ACHN (cell line): ENCODE results near the gene FMNL1.
"Not testable (repeated sequence)": the region's sequence is repeated elsewhere in the genome, so short reads cannot be mapped to it uniquely, and the experiment has no call there.

Experiments used
- DNase-seq: peaks from one replicate; pipeline ENCODE4 v3.0.0-alpha.2; 2015
- in situ Hi-C: cut with HindIII; loops from 2 replicates; pipeline ENCODE4 v1.10.0; 2017; ENCODE audit warnings: low sequenced_read_pairs, low pct_ligation_motif_present, low pct_unique_long_range_greater_than_20kb

The FMNL1 gene, protein sequence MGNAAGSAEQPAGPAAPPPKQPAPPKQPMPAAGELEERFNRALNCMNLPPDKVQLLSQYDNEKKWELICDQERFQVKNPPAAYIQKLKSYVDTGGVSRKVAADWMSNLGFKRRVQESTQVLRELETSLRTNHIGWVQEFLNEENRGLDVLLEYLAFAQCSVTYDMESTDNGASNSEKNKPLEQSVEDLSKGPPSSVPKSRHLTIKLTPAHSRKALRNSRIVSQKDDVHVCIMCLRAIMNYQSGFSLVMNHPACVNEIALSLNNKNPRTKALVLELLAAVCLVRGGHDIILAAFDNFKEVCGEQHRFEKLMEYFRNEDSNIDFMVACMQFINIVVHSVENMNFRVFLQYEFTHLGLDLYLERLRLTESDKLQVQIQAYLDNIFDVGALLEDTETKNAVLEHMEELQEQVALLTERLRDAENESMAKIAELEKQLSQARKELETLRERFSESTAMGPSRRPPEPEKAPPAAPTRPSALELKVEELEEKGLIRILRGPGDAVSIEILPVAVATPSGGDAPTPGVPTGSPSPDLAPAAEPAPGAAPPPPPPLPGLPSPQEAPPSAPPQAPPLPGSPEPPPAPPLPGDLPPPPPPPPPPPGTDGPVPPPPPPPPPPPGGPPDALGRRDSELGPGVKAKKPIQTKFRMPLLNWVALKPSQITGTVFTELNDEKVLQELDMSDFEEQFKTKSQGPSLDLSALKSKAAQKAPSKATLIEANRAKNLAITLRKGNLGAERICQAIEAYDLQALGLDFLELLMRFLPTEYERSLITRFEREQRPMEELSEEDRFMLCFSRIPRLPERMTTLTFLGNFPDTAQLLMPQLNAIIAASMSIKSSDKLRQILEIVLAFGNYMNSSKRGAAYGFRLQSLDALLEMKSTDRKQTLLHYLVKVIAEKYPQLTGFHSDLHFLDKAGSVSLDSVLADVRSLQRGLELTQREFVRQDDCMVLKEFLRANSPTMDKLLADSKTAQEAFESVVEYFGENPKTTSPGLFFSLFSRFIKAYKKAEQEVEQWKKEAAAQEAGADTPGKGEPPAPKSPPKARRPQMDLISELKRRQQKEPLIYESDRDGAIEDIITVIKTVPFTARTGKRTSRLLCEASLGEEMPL

DNA sequence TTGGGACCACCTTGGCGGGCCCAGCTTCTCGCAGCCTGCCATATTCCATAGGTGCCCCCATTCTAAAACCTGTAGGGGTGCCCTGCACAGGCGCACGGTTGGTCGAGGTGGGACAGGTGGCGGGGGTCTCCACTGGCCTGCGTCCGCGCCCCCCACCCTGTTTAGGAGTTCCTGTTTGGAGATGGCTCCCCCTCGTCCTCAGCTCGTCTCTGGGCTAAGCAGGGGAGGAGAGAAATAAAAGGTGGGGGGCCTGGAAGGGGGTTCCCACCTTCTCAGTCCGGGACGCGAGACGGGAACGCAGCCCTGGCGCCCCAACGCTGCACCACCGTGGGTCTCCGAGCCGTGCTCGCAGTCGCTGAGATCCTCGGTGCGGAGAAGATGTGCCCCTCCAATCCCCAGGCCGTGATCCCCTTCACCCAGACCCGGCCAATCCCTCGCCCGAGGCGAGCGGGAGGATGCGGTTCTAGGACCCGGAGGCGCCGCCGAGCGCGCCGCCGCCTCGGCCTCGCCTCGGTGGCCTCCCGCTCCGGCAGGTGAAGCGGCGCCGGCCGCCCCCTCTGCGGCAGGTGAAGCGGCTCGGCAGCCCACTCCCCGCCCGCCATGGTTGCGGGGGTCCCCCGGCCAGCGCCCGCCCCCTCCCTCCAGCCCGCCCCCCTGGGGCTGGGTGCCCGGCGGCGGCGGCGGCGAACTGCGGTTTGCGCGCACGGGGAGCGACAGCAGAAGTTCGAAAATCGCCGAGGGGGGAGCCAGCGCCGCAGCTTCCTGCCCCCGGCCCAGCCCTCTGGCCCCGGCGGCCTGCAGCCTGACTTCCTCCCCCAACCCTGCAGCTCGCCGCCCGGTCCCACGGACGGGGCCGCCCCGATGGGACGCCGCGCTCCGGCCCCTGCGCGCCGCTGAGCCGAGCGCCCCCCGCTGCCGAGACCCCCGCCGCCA, at the start of gene FMNL1:
FMNL1 (plus strand) TSS at position 805 of the 933 bp plus-strand sequence. CDS start 240 bp downstream, outside the sequence.
- in situ Hi-C loops, result no loop called here
- DNase-seq, result peak; percentile 39

DNA sequence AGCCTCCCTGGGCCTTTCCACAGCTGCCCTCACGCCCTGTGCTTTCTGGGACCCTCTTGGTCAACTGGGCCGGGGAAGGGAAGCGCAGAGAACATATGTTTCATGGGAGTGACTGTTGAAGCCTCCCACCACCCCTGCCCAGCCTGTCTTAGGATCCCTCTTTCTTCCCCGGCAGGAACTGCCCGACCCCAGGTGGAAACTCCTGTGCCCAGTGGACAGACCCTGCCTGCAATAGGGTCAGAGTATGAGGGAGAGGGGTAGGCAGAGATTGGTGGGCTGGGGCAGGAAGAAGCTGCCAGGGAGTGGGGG, 49.5 kb upstream of the FMNL1 start:
- in situ Hi-C loops, result no loop called here
- no peak for DNase-seq

DNA sequence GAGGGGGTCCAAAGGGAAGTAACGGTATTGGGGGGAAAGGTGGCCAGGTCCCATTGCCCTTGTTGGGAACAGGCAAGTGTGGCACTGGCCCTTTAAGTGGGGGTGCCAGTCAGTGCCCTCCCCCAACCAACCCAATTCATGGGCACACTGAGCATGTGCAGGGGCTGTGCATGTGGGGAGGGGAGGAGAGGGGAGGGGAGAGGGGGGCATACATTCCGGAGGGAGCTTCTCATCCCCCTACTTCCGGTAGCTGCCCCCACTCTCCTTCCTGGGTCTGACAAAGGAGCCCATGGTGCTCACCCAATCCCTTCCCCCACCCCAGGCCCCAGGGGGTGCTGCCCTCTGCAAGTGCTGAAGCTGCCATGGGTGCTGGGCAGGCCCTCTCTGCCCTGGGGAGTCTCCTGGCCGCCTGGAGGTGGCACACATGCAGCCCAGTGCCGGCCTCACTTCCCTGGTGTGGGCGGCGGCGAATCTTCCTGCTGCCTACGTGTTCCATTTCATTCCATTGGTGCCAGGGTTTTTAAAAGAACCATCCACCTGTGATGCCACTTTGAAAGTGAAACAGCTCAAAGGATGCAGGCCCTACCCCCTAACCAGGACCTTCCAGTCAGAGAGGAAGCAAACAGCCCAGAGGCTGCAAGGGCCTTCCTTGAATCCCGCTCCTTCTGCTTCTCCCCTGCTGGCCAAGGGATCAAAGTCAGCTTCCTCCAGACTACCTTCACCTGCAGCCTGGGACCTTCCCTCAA, 49.0 kb upstream of the FMNL1 start:
- in situ Hi-C loops, result no loop called here
- peak; percentile 97 for DNase-seq

DNA sequence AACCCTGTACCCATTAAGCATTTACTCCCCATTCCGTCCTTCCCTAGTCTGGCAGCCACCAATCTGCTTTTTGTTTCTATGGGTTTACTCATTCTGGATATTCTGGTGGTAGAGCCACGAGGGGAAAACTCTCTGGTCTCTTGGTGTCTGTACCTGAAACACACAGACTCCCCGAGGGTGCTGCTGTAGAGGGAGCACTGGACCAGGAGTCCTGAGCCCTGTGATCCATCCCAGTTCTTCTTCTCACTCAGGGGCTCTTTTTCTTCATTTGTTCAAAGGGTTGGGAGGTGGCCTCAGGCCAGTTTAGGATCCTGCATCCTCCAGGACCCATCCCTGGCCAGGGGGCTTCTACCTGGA, 45.9 kb upstream of the FMNL1 start:
- no peak for DNase-seq
- in situ Hi-C loops, result no loop called here

DNA sequence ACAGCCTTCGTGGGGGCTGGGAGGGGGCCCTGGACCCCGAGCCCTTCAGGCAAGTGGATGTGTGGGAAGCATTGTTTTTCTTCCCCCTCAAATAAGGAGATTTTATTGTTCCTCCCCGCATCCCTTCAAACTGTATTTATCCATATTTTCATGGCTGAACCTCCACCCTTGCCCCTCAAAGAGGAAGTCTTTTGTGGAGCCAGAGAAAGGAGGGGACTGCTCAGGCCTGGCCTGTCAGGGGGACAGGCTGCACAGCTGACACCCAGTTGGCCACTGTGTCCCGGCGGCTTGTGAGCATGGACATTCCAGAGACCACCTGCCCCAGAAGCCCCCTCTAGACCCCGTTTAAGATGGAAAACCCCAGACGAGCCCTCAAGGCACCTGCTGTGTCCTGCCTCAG, 44.1 kb upstream of the FMNL1 start:
- DNase-seq, result no peak
- in situ Hi-C loops, result no loop called here

DNA sequence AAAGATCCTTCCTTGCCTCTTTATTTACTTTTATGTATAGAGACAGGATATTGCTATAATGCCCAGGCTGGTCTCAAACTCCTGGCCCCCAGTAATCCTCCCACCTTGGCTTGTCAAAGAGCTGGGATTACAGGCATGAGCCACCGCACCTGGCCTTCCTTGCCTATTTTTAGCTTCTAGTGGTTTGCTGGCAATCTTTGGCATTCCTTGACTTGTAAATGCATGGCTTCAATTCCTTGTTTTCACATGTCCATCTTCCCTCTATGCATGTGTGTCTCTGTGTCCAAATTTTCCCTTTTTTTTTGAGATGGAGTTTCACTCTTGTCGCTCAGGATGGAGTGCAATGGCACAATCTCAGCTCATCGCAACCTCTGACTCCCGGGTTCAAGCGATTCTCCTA, 37.5 kb upstream of the FMNL1 start:
- in situ Hi-C loops, result no loop called here
- no peak for DNase-seq

DNA sequence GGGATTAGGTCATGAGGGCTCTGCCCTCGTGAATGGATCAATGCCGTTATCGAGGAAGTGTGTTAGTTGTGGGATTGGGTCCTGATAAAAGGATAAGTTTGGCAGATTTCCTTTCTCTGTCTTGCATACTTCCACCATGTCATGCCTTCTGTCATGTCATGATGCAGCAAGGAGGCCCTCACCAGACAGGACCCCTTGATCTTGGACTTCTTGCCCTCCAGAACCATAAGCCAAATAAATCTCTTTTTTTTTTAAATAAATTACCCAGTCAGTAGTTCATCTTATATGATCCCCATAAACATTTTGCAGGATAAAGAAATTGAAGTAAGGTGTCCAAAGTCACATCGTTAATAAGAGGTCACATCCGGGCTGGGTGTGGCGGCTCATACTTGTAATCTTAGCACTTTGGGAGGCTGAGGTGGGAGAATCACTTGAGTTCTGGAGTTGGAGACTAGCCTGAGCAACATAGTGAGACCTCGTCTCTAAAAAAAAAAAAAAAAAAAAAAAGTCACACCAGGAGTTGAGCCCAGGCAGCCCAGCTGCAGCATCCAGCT, 34.8 kb upstream of the FMNL1 start:
- in situ Hi-C loops, result no loop called here

DNA sequence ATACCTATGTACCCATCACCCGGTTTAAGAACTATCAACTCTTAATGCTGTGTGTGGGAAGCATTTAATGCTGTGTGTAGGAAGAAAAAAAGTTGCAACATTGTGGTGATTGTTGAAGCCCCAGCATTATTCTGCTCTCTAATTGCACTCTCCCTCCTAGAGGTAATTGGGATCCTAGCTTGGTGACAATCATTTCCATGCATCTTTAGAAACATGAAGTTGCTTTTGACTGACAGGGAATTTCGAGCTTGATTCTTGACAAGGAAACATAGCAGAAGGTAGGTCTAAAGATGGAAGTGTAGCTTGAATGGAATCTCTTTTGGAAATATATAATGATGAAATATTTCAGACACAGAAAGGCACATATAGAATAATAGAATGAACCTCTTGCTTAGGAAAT, 32.7 kb upstream of the FMNL1 start:
- no peak for DNase-seq
- in situ Hi-C loops, result no loop called here

More for the DNA sequence above, 34.8 kb upstream of the FMNL1 start:
- no peak for DNase-seq

DNA sequence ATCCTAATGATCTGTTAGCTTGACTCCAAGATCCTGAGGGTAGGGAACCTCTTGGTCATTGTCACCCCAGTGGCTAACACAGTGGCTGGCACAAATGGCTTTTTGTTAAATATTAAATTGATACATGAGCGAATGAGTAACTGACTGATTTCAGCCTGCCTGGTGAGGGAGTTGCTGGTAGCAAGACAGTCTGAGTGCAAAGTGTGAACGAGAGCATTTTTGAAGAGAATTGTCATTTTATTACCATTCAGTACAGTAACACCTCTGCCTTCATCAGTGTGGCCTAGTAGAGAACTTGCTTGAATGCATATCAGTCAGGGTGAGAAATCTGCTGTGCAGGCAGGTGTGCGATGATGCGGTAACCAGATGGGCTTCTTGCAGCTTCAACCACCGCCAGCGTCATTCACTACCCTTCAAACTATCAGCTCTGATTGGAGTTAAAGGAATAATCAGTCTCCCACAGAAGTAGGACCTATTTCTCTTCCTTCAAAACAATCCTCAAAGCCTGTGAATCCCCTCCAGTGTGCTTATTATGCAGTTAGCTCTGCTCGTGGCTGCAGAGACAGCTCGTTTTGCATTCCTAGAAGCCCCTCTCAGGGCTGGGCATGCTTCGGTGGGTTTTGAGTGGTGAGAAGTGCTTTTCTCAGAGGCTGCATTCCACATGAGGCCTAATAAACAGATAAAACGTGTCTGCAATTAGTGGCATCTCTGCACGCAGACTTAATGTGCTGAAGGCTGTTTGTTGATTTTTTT, 31.0 kb upstream of the FMNL1 start:
- in situ Hi-C loops, result no loop called here
- DNase-seq, result peak; percentile 56

DNA sequence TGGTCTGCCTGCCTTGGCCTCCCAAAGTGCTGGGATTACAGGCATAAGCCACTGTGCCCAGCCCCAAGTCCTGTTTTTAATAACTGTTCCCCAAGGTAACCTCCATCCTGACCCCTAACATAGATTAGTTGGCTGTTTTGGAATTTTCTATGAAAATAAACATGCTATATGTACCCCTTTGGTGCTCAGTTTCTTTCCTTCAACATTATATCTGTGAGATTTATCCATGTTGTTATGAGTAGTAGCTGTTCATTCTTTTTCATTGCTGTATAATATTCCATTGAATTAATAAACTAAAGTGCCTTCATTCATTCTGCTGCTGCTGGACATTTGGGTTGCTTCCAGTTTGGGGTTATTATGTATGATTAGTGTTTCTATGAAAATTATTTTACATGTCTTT, 26.3 kb upstream of the FMNL1 start:
- no peak for DNase-seq
- in situ Hi-C loops, result no loop called here

DNA sequence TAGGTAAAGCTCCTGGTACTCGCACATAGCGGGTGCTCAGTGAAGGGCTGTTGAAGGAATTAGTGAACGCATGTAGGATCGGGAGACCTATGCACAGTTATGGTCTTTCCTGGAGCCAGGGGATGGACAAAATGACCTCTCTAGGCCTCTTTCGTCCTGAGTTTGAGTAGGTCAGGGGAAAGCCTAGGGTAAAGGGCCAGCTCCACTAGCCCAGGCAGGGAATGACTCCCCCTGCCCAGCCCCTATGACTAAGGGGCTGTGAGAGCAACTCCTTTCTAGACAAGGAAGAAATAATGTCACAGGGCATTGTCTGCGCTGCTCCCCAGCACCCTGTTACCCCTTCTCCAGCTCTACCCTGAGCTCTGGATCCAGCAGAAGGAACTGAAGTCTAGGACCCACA, 24.6 kb upstream of the FMNL1 start:
- in situ Hi-C loops, result no loop called here

DNA sequence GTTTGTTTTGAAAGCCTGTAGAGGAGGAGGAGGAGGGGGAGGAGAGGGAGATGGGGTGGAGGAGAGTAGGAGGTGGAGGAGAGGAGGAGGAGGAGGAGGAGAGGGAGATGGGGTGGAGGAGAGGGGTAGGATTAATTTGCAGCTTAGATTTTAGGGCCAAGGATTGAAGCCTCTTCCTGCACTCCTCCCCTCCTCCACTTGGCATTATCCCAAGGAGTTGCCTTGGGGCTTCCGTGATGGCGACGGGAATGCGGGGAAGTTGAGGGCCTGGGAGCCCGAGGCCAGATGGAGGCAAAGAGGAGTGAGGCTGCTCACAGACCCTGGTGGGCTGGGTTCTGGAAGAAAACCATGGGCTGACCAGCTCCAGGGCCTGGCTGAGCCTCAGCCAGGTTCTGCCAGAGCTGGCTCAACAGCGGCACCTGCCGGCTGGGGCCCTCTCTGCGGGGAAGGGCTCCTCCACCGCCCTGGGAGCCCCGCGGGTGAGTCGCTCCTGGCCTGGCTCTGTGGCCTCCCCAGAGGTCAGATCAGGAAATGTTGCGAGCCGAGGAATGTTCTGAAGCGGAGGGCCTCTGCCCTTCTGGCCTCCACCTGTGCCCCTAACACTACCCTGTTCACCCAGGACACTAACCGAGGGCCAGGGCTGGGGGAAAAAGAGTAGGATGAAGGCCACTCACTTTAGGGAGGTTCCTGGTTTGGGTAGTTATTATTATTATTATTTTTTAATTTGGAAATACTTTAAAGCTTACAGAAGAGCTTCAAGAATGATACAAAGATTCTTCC, 23.9 kb upstream of the FMNL1 start:
- DNase-seq, result peak; percentile 96
- in situ Hi-C loops, result no loop called here

More for the DNA sequence above, 24.6 kb upstream of the FMNL1 start:
- no peak for DNase-seq

DNA sequence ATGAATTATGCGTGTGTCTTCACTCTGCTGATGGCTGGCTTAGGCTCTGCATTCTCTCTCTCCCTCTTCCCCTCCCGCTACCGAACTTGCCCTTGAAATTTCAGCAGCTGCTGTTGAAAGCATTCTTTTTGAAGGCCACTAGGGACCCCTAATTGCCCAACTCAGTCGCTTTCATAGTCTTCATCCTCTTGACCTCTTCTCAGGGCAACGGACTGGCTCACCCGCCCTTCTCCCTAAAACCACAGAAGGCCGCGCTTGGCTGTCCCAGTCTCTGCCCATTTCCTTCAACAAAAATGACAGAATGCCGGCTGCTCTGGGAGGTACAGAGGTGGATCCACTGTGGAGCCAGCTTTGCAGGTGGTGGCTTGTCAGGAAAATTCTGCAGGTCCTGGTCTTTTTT, 21.0 kb upstream of the FMNL1 start:
- no peak for DNase-seq
- in situ Hi-C loops, result no loop called here

DNA sequence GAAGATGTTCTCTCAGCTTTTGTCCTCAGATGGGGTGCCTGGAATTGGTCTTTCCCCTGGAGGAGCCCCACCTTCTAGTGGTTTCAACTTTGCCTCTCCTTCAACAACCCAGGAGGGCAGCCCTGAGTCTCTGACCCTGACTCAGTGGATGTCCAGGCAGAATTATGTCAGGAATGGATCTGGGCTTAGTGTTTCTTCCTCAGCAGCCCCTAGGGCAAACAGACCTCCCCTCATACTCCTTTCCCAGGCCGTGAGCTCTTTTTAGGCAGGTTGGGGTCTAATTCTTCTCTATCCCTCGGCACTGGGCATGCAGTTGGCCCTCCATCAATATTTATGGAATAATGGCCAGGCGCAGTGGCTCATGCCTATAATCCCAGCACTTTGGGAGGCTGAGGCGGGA, 20.2 kb upstream of the FMNL1 start:
- no peak for DNase-seq
- in situ Hi-C loops, result no loop called here

DNA sequence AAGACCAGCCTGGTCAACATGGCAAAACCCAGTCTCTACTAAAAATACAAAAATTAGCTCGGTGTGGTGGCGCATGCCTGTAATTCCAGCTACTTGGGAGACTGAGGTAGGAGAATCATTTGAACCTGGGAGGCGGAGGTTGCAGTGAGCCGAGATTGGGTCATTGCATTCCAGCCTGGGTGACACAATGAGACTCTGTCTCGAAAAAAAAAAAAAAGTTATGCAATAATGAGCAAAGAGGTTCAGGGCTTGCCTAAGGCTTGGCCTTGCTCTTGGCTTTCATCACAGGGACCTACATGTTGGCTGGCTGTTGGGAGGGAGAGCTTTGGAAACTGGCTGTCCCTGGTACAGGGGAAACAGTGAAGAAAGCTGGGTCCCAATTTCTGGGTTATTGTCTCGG, 19.8 kb upstream of the FMNL1 start:
- DNase-seq, in situ Hi-C loops: not testable (repeated sequence)
